Activated T-cell treated with anti-CD3 and anti-CD28 coated beads, Interleukin-2, amount 50 U/mL, for 1 hour (primary cell): ENCODE measurements around the gene IPO8.
"Not testable (repeated sequence)": the region's sequence is repeated elsewhere in the genome, so short reads cannot be mapped to it uniquely, and the experiment has no call there.

Source experiments
- DNase-seq: peaks from one replicate; pipeline ENCODE4 v3.0.0-alpha.2; 2020

The IPO8 gene

DNA sequence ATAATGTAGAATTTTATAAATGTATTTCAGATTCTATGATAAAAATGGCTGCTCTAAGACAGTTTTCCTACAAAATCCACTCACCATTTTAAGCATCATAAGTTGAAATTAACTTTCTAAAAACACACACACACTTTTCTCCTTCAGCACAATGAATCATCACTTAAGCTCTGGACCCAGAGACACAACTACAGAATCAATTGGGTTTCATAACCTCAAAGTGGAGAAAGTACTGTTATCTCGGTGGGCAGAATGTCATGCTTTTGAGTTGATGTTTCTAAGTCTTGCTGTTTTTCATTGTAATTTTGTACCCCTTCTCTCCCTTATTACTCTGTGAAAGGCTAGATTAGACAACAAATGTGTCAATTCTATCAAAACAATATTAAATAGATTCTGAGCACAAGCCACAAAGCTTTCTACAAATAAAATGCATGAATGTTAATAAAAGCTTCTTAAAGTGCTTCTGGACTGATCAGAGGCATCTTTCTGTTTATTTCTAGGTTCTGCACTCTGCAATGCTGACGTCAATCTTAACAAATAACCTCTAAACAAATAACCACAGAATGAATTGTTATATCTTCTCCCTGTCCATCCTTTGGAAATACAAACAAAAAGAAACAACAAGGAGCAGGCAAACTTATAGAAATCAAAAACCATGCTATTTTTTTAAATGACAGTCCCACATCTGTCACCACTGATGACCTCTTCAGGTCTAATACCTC lies 8.2 kb downstream of the IPO8 start:
- DNase-seq, result no peak

DNA sequence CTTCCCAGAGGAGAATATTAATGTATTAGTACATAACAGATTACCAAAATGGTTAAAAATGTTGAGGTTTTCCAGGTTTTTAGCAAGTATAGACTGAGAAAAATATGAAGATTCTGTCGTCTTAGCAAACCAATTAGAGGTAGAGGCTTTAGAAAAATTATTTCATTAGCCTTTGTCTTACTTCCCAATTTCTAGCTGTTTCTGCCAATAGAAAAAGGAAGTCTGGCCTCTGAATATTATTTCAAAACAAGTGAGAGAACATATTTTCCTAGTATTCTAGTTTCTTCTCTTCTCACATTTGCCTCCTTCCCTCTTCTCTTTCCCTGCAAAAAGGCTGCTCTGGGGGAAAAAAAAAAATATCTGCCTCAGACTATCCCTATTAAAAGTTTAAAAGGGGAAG lies 16.4 kb downstream of the IPO8 start:
- DNase-seq, result no peak

DNA sequence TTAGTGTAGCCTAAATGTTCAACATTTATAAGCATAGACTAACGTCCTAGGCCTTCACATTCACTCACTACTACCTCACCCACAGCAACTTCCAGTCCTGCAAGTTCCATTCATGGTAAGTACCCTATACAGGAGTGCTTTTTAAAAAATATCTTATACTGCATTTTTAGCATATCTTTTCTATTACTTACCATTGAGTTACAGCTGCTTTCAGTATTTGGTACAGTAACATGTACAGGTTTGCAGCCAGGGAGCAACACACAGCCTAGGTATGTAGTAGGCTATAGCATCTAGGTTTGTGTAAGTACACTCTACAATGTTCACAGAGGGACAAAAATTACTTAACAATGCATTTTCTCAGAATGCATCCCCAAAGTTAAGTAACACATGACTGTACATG lies 17.4 kb downstream of the IPO8 start:
- no peak for DNase-seq

DNA sequence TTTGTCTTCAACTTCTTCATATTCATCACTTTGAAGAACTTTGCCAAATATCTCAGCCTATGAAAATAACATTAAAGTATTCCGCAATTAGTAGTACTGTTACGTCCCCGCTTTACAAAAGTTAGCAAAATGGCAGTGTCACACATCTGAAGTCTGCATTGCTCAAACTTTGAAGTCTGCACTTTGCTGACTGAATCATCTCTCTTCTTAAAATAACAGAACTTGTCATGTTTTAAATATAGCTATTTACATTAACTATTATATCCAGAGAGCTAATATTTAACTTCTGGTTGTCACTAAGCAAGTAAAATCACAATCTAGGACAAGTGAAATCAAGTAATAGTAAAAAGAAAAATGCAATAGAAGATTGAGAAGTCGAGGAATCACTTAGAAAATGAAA lies 34.5 kb downstream of the IPO8 start:
- DNase-seq, result no peak

DNA sequence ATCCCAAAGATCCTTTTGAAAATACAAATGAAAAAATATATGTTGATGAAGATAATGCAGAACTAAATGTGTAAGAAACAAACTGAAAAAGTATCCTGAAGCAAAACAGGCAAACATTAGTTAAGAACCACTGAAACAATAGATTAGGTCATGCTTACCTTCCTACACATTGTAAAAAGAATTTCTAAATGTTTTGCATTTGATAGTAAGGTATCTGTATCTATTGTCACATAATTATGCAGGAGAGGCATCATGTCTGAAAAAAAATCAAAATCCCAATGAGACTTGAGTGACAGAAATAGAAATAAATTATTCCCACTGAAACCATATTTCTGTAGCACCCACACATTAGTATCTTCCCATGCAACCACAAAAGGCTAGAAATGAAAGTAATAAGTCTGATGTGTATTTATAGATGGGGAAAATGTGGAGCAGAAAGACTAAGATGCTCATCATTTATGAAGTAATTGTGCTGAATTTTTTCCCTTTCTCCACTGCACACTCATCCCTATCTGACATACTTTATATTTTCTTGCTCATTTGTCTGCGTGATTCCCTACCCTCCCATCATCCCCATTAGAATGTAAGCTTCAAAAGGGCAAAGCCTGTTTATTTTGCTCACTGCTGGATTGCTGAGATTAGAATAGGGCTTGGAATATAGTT lies 43.5 kb downstream of the IPO8 start:
- no peak for DNase-seq

DNA sequence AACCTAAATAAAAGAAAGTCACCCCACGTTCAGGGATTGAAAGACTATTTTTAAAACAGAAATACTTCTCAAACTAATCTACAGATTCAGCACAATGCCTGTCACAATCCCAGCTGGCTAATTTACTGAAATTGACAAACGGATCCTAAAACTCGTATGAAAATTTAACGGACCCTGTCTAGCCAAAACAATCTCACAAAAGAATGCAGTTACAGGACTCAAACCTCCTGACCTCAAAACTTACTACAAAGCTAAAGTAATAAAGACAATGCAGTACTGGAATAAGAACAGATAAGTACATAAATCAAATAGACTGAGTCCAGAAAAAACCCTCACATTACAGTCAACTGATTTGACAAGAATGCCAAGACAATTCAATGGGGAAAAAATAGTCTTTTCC lies 48.8 kb downstream of the IPO8 start:
- no peak for DNase-seq

DNA sequence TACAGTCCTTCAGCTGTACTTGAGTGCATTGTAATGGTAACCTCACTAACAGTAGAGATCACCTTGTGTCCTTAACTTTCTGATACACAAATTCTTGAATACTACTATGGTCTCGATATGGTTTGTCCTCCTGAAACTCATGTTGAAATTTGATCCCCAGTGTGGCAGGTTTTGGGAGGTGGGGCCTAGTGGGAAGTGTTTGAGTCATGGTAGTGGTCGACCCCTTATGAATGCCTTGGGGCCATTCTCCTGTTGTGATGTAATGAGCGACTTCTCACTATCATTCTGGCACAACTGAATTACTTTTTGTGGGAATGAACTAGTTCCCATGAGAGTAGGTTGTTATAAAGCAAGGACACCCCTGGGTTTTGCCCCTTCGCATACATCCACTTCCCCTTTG lies 52.3 kb downstream of the IPO8 start:
- no peak for DNase-seq

DNA sequence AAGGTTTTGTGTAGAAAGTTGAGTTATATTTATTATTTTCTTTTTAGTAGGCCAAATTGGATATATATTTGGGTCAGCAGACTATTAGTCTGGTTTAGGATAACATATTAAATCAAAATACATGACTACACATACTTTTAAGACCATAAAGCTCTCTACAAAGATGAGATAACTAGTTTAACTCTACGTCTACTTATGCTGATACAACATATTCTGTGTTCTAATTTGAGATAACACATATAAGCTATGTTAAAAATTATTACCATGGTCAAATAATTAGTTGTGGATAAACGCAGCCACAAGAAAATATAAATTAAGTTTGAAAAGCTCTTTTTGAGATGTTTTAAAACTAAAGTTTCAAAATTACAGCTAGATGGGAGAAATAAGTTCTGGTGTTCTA lies 55.3 kb downstream of the IPO8 start:
- DNase-seq, result no peak

DNA sequence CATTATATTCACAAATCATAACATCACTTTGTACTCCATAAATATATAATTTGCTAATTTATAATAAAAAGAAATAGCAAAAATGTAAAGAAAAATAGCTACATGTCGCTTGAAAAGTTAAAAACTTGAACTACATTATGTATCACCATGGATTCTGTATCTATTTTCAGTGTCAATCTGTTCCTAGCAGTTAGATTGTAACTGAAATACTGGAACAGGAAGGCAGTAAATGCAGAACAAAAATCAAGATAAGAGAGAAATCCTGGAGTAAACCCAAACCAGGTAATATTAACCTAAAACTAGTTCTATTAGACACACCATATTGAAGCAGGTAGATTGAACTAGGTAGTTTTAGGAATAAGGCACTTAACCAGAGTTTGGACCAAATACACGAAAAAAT lies 60.3 kb downstream of the IPO8 start:
- DNase-seq, result no peak

DNA sequence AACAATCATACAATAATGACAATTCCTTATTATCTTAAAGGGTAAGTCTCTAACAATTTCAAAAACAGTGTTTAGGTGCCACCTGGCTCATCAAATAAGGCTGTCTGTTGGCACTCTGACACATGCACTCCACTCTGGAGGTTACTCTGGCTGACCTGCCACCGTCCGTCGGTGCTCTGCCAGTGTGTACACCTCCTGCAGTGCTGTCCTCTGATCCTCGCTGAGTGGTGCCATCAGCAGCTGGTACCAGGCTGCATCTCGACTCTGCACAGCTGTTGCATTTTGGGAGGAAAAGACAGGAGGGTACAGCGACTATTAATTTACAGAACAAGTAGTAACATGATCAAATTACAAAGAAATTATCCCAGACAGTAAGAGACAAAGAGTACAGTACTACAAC lies 63.9 kb downstream of the IPO8 start:
- no peak for DNase-seq

DNA sequence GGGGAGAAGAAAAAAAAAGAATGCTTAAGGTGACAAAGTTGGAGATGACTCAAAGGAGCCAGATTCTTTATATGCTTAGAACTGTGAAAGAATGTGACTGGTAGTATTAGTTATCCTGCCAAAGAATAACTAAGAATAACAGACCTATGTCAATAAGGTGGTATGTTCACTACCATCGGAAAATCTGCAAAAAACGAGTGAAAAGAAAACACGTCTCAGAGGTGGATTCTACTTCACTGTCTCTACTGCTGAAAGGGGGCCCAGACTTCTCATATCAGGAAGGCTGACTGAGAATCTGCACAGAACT lies 64.7 kb downstream of the IPO8 start:
- no peak for DNase-seq

DNA sequence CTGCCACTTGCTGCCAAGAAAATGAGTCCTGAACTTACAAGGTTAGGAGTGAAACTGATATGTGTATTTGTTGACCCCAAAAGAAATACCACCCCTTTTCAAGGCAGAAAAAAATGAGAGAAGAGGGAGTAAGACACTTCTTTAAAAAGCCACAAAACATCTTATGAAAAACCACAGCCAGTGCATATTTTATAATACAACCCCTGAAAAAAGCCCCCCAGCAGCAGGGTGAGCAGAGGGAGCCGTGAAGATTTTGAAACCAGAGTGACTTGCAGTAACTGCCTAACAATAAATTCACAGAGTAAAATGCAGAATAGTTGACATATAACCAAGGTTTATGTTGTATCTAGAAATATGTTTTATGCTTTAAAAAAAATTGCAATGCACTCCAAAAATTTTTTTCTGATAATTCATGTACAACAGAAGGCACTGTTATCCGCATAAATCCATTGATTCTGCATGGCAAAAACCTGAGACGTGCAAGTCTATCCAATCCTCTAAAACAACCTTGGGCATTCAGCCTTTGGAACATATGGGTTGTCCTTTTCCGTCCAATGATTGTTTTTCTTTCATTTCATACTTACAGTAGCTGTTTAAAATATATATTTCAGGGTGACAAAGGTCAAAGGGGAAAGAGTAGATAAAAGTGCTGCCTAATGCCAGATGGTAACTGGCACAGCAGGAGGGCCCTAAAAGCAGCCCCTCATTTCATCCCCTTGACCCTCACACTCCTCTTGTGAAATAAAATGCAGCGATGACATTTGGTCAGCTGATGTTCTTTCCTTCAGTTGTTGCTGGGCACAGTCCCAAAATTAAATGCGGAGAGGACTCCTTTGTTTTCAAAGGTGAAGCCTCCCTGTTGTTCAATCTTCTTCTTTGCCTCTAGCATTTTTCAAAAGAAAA lies 65.3 kb downstream of the IPO8 start:
- DNase-seq, result no peak

DNA sequence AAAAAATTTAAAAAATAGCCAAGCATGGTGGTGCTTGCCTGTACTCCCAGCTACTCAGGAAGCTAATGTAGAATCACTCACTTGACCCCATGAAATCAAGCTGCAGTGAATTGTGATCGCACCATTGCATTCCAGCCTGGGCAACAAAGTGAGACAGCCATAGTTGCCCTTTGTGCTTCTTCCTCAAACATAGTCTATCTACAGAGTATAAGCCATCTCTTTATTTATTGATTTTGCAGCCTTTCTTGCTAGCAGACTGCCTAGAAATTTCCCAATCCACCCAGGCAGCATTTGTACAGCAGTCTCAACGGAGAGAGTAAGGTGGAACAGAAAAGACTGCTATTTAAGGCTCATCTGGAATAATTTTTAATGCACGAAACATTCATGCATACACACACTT lies 68.8 kb downstream of the IPO8 start:
- DNase-seq, result no peak

DNA sequence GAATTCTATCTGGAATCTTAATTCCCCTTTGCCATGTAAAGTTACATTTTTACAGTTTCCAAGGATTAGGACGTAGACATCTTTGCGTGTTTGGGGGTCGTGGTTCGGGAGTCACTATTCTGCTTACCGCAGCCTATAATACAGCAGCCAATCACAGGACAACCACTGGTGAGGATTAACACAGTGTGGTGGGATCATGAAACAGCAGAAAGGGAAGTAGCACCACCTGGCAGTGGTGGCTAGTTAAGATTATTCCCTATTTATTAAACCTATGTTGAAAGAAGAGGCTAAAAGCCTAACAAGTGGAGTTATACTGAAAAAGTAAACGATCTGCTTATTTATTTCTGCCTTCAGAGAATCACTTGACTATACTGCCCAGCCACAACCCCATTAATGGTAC lies 71.7 kb downstream of the IPO8 start:
- no peak for DNase-seq

DNA sequence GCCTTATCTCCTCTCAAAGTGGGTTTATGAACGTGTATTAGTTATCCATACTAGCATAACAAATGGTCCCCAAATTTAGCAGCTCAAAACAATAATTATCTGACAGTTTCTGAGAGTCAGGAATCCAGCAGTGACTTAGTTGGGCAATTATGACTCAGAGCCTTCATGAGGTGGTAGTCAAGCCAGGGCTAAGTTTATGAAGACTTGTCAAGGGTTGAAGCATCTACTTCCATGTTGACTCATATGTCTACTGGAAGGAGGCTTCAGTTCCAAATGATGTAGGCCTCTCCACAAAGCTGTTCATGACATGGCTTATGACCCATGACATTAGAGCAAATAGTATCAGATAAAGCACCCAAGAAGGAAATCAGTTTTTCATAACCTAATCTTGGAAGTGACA lies 73.2 kb downstream of the IPO8 start:
- DNase-seq, result no peak

DNA sequence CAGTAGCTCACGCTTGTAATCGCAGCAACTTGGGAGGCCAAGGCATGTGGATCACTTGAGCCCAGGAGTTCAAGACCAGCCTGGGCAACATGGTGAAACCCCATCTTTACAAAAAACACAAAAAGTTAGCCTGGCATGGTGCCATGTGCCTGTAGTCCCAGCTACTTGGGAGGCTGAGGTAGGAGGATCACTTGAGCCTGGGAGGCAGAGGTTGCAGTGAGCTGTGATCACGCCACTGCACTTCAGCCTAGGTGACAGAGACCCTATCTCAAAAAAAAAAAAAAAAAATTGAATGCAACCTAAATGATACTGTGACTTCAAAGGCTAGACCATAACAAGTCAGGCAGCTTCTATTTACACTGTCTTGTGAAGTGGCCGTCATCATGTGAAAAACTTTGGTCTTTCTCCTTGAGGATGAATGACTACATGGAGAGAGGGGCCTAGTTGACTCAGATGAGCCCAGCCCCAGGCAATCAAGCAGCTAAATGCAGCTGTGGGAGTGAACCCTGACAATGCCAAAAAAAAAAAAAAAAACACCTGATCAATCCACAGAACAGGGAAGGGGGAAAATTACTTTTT lies 73.9 kb downstream of the IPO8 start:
- DNase-seq, result not testable (repeated sequence)

DNA sequence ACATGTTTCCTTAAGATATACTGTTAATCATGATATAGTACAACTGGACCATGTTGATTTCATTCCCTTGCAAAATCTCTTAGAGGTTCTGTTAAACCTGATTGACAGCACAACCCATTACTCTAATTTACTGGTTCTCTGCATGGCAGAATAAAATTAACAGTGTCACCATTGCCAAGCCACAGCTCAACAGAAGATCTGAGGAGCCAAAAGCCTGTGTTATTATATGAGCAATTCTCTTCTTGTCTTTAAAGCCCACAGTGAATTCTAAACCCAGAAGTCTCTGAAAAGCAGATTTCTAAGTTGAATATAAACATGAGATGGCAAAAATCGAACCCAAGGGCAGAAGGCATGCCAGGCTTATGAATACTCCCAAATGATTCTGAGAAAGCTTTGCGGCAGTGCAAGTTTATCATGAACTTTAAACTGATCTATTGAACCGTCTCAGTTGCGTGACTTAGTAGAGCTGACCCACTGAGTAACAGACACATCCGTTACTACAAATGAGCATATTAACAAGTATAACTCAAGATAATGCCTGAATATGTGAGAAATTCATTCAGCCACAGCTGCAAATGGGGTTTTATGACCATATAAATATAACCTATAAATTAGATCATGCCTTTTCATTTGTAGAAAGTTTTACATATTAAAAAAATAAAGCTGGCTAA lies 78.2 kb downstream of the IPO8 start:
- no peak for DNase-seq

DNA sequence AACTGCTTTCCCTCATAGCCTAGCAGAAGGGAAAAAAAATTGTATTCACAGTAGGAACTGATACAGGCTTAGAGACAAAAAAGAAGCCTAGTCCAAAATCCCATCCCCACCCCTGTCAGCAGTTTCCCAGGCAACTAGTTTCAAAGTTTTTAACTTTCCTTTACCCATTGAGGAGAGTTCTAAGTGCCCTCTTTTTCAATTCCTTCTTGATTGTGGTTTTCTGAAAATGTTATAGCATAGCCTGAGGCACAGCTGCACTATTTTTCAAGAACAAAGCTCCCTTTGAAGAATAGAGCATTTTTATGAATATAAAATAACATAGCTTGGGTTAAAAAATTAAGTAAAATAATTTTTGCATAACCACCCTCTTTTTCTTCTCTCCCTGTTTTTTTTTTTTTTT lies 81.6 kb downstream of the IPO8 start:
- DNase-seq, result no peak

DNA sequence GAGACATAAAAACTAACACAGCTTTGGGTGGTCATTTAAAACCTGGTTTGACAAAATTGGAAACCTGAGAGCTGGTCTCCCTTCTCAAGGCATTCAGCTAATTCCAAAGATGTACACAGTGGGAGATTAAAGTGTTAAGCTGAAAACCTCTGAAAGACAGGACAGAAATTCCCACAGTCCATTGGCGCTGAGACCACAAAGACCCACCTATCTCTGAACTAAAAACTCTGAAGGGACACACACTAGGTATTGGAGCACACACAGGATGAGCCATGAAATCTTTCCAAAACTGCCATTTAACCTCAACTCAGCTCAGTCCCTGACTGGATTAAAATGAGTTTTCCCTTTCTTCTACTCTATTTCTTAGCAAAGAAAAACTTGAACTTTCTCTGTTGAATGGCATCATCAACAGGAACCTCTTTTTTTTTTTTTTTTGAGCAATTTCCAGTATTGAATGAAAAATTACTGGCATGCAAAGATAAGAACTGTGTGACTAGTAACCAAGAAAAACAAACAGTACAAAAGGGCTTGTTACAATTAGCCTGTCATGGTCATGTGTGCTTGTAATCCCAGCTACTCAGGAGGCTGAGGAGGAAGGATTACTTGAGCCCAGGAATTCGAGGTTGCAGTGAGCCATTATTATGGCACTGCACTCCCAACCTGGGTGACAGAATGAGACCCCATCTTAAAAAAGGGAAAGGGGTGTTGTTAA lies 82.4 kb downstream of the IPO8 start:
- no peak for DNase-seq

DNA sequence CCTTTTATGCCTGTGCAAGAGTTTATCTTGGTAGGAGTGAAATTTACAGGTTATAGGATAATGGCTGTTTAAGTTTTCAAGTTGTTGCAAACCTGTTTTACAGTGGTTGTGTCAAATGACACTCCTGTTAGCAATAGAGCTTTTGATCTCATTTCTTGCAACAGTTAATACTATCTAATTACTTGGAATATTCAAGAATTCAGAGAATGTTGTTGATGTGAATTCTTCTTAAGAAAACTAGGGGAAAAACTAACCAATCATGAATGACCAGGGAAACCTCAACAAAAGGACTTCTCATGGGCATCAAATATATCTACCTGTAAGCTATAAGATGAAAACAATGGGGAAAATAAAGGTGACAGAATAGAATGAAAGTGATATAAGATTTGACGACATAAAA lies 85.0 kb downstream of the IPO8 start:
- no peak for DNase-seq

DNA sequence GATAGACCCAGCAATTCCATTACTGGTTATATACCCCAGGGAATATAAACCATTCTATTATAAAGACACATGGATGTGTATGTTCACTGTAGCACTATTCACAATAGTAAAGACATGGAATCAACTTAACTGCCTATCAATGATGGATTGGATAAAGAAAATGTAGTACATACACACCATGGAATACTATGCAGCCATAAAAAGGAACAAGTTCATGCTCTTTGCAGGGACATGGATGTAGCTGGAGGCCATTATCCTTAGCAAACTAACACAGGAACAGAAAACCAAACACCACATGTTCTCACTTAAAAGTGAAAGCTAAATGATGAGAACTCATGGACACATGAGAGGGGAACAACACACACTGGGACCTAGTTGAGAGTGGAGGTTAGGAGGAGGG lies 85.8 kb downstream of the IPO8 start:
- DNase-seq, result not testable (repeated sequence)

DNA sequence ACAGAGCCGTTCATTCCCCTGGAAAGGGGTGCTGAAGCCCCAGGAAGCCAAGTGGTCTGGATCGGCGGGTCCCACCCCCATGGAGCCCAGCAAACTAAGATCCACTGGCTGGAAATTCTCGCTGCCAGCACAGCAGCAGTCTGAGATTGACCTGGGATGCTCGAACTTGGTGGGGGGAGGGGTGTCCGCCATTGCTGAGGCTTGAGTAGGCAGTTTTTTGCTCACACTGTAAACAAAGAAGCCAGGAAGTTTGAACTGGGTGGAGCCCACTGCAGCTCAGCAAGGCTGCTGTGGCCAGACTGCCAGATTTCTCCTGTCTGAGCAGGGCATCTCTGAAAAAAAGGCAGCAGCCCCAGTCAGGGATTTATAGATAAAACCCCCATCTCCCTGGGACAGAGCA lies 91.4 kb downstream of the IPO8 start:
- not testable (repeated sequence) for DNase-seq

DNA sequence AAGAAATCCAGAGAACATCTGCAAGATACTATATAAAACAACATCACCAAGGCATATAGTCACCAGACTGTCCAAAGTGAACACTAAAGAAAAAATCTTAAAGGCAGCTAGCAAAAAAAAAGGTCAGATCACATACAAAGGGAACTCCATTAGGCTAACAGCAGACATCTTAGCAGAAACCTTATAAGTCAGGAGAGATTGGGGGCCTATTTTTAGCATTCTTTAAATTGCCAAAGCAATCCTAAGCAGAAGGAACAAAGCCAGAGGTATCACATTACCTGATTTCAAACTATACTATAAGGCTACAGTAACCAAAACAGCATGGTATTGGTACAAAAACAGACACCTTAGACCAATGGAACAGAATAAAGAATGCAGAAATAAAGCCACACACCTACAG lies 92.5 kb downstream of the IPO8 start:
- no peak for DNase-seq
